GM19324 (cell line): Measurements from ENCODE around the gene NFATC1.

Experiments
- ATAC-seq: cut with Tn5 transposase; IDR thresholded peaks from one replicate; pipeline ENCODE4 v1.9.1; 2021; ENCODE audit warnings: mild to moderate bottlenecking, moderate library complexity; ENCODE audit not compliant: unreplicated experiment, low FRiP score

Gene NFATC1

GRCh38 chr18:79542876-79543750 is 147.4 kb downstream of the NFATC1 start:
- no peak for ATAC-seq

GRCh38 chr18:79543861-79544385 is 148.2 kb downstream of the NFATC1 start:
- ATAC-seq, result no peak

- no peak for ATAC-seq
Observed at GRCh38 chr18:79544386-79544963, 148.7 kb downstream of the NFATC1 start.

GRCh38 chr18:79545255-79545654 is 149.5 kb downstream of the NFATC1 start:
- no peak for ATAC-seq

- ATAC-seq, result no peak
Observed at GRCh38 chr18:79545736-79546171, 150.0 kb downstream of the NFATC1 start.

- ATAC-seq, result no peak
Observed at GRCh38 chr18:79546781-79547272, 151.1 kb downstream of the NFATC1 start.

GRCh38 chr18:79547413-79548076 is 151.8 kb downstream of the NFATC1 start:
- no peak for ATAC-seq

GRCh38 chr18:79548077-79548450 is 152.3 kb downstream of the NFATC1 start:
- no peak for ATAC-seq

- ATAC-seq, result no peak
Observed at GRCh38 chr18:79548621-79548985, 152.9 kb downstream of the NFATC1 start.

GRCh38 chr18:79548986-79549637 is 153.4 kb downstream of the NFATC1 start:
- ATAC-seq, result no peak

- ATAC-seq, result no peak
Observed at GRCh38 chr18:79549638-79550000, 153.9 kb downstream of the NFATC1 start.

- no peak for ATAC-seq
Observed at GRCh38 chr18:79552140-79552631, 156.5 kb downstream of the NFATC1 start.

- ATAC-seq, result no peak
Observed at GRCh38 chr18:79552696-79553095, 157.0 kb downstream of the NFATC1 start.

GRCh38 chr18:79553154-79553553 is 157.4 kb downstream of the NFATC1 start:
- ATAC-seq, result no peak

- ATAC-seq, result no peak
Observed at GRCh38 chr18:79553696-79554095, 158.0 kb downstream of the NFATC1 start.

- ATAC-seq, result no peak
Observed at GRCh38 chr18:79554321-79554720, 158.6 kb downstream of the NFATC1 start.

GRCh38 chr18:79554945-79555645 is 159.4 kb downstream of the NFATC1 start:
- no peak for ATAC-seq

- no peak for ATAC-seq
Observed at GRCh38 chr18:79555885-79556284, 160.2 kb downstream of the NFATC1 start.

- no peak for ATAC-seq
Observed at GRCh38 chr18:79556829-79557585, 161.3 kb downstream of the NFATC1 start.
